ENCODE measurements around the gene TTC39B.

TTC39B gene

GRCh38 chr9:15182101-15182551 lies 124.9 kb downstream of the TTC39B start:
- TF ChIP-seq, protein P1, sequence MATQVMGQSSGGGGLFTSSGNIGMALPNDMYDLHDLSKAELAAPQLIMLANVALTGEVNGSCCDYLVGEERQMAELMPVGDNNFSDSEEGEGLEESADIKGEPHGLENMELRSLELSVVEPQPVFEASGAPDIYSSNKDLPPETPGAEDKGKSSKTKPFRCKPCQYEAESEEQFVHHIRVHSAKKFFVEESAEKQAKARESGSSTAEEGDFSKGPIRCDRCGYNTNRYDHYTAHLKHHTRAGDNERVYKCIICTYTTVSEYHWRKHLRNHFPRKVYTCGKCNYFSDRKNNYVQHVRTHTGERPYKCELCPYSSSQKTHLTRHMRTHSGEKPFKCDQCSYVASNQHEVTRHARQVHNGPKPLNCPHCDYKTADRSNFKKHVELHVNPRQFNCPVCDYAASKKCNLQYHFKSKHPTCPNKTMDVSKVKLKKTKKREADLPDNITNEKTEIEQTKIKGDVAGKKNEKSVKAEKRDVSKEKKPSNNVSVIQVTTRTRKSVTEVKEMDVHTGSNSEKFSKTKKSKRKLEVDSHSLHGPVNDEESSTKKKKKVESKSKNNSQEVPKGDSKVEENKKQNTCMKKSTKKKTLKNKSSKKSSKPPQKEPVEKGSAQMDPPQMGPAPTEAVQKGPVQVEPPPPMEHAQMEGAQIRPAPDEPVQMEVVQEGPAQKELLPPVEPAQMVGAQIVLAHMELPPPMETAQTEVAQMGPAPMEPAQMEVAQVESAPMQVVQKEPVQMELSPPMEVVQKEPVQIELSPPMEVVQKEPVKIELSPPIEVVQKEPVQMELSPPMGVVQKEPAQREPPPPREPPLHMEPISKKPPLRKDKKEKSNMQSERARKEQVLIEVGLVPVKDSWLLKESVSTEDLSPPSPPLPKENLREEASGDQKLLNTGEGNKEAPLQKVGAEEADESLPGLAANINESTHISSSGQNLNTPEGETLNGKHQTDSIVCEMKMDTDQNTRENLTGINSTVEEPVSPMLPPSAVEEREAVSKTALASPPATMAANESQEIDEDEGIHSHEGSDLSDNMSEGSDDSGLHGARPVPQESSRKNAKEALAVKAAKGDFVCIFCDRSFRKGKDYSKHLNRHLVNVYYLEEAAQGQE (IDR thresholded peaks at IDR 0.05; ENCODE audit: low read depth): no peak

DNA sequence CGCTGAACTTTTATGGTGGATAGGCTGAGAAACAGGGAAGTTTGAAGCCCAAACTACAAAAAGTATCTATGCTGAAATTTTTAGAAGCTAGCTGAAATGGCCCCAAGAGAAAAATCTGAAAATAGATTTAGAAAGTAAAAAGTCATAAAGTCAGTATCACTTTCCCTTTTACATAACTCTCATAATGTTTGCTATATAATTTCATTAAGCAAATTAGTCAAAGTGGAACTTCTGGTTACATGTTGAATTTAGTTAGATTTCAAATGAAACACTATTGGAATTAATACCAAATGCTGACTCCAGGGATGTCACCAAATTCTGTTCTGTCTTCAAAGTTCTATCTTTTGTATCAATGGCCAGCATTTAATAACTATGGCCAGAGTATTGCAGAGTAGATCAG lies 126.9 kb downstream of the TTC39B start:
- no peak for TF ChIP-seq TCF12 (IDR thresholded peaks at IDR 0.05; ENCODE audit: low read depth)
- TF ChIP-seq MAX (IDR thresholded peaks at IDR 0.05): no peak
- TF ChIP-seq RAD21 (IDR thresholded peaks at IDR 0.05; ENCODE audit: low read depth): no peak
- TF ChIP-seq, protein P2, sequence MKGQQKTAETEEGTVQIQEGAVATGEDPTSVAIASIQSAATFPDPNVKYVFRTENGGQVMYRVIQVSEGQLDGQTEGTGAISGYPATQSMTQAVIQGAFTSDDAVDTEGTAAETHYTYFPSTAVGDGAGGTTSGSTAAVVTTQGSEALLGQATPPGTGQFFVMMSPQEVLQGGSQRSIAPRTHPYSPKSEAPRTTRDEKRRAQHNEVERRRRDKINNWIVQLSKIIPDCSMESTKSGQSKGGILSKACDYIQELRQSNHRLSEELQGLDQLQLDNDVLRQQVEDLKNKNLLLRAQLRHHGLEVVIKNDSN (IDR thresholded peaks at IDR 0.05): no peak
- TF ChIP-seq ZBTB7A (IDR thresholded peaks at IDR 0.05; ENCODE audit: low read depth): no peak
- TF ChIP-seq, protein P1 (IDR thresholded peaks at IDR 0.05; ENCODE audit: low read depth): no peak
- TF ChIP-seq NFIC (IDR thresholded peaks at IDR 0.05): no peak

- TF ChIP-seq YY1 (IDR thresholded peaks at IDR 0.05; ENCODE audit: low read depth): no peak
- TF ChIP-seq RAD21 (IDR thresholded peaks at IDR 0.05; ENCODE audit: low read depth): no peak
- no peak for TF ChIP-seq MAX (IDR thresholded peaks at IDR 0.05)
- TF ChIP-seq, protein P1 (IDR thresholded peaks at IDR 0.05; ENCODE audit: low read depth): no peak
- TF ChIP-seq NFIC (IDR thresholded peaks at IDR 0.05): no peak
- no peak for TF ChIP-seq FOXM1 (IDR thresholded peaks at IDR 0.05; ENCODE audit: borderline replicate concordance, low read depth)
- TF ChIP-seq ZBTB7A (IDR thresholded peaks at IDR 0.05; ENCODE audit: low read depth): no peak
- no peak for TF ChIP-seq TAF1 (IDR thresholded peaks at IDR 0.05; ENCODE audit: low read depth)
- no peak for TF ChIP-seq EP300 (IDR thresholded peaks at IDR 0.05; ENCODE audit: borderline replicate concordance)
- TF ChIP-seq TCF12 (IDR thresholded peaks at IDR 0.05; ENCODE audit: low read depth): no peak
- TF ChIP-seq TEAD4 (IDR thresholded peaks at IDR 0.05): no peak
- TF ChIP-seq, protein P2 (IDR thresholded peaks at IDR 0.05): no peak
- no peak for TF ChIP-seq EGR1 (IDR thresholded peaks at IDR 0.05)
- TF ChIP-seq CREB1 (IDR thresholded peaks at IDR 0.05; ENCODE audit: low read depth): no peak
- TF ChIP-seq CEBPB (IDR thresholded peaks at IDR 0.05): no peak
Observed at GRCh38 chr9:15178631-15179030, 128.4 kb downstream of the TTC39B start.

DNA sequence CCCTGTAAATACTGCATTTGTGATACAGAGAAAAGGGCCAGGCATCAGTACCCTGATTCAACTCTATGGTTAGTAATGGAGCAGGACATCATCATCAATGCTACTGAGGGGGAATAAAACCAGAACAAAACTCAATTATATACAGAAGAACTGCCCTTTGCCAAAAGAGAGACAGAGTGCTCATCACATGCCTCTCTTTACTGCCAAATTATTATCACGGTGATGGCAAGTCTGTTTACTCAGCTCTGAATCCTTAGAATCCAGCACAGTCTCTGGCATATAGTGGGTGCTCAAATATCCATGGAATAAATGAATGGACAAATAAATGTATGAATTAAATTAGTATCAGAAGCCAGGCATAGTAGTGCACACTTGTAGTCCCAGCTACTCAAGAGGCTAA lies 130.2 kb downstream of the TTC39B start:
- TF ChIP-seq MAX (IDR thresholded peaks at IDR 0.05) (no peak), TAF1 (IDR thresholded peaks at IDR 0.05; ENCODE audit: low read depth) (no peak), ZBTB7A (IDR thresholded peaks at IDR 0.05; ENCODE audit: low read depth) (no peak), CREB1 (IDR thresholded peaks at IDR 0.05; ENCODE audit: low read depth) (no peak), TCF12 (IDR thresholded peaks at IDR 0.05; ENCODE audit: low read depth) (no peak), FOXM1 (IDR thresholded peaks at IDR 0.05; ENCODE audit: borderline replicate concordance, low read depth) (no peak), EP300 (IDR thresholded peaks at IDR 0.05; ENCODE audit: borderline replicate concordance) (no peak), NFIC (IDR thresholded peaks at IDR 0.05) (no peak), TEAD4 (IDR thresholded peaks at IDR 0.05) (no peak)
- TF ChIP-seq, protein P1 (IDR thresholded peaks at IDR 0.05; ENCODE audit: low read depth): no peak
- TF ChIP-seq, protein P2 (IDR thresholded peaks at IDR 0.05): no peak

All from Ishikawa (cell line).